A204.1 (cell line): Measurements from ENCODE around the gene PGS1.

Experiments used
- FAIRE-seq: peaks from 2 replicates; lab custom pipeline; 2012; peaks lifted over from hg19 to GRCh38; lab: Jason Lieb, UNC

PGS1 gene

DNA sequence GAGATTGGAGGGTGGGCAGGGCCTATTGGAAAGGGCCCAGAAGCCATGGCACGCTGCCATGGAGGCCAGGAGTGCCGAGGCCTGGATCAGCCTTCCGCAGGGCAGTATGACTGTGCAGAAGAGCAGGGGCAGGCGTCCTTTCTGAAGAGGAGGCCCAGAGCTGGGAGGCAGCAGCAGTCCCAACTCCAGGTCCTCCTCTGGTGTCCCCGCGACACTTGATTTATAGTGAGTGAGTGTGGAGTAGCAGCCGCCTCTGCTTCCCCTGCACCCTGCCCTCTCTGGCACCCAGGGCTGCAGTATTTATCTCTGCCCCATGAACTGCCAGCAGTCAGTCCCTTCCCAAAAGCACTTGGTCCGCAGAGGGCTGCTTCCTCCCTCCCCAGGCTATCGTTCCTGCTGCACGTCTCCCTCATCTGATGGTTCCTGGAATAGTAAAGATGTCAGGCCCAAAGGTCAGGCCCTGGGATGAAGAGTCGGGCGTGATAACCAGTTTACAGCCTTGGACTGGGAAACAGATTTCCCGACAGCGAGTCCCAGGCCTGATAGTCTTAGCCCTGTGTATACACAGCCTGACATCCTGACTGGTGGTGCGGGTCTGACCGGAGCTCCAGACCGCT lies 32.9 kb downstream of the PGS1 start:
- FAIRE-seq = no peak

GRCh38 chr17:78412403-78412802 lies 34.0 kb downstream of the PGS1 start:
- no peak for FAIRE-seq

- no peak for FAIRE-seq
These were observed 36.0 kb downstream of the PGS1 start for GRCh38 chr17:78414178-78415162.

GRCh38 chr17:78415821-78416711 lies 37.6 kb downstream of the PGS1 start:
- no peak for FAIRE-seq

DNA sequence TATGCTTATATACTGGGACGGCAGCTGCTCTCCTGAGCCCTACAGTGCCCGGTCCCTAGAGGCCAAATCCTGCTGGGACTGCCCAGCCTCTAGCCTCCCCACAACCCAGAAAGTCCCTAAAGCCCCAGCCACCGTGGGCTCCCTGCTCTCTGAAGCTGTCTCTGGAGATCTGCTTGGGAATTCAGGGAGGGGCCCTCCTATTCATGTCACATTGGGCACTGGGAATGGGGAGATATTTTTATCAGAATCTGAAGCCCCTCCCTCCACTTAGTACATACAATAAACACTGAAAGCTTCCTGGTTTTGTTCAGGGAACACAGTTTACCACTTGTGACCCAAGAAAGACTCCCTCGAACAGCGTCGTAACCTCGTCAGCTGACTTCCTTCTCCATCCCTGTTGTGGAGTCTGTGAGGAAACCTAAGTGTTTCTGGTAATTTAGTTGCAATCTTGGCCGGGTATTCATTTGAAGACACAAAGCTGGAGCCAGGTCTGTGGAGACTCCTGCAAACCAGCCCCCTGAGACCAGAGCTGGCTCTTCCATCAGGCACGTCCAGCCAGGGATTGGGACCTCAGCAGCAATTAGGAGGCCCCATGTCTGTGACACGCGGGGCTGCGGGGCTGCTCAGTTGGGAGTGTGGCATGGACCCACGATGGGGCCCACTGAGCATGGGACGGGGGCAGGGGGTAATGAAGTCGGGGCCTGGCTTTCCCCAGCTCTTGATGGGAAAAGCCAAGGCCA lies 38.5 kb downstream of the PGS1 start:
- FAIRE-seq = no peak

GRCh38 chr17:78417531-78417909 lies 39.1 kb downstream of the PGS1 start:
- no peak for FAIRE-seq

DNA sequence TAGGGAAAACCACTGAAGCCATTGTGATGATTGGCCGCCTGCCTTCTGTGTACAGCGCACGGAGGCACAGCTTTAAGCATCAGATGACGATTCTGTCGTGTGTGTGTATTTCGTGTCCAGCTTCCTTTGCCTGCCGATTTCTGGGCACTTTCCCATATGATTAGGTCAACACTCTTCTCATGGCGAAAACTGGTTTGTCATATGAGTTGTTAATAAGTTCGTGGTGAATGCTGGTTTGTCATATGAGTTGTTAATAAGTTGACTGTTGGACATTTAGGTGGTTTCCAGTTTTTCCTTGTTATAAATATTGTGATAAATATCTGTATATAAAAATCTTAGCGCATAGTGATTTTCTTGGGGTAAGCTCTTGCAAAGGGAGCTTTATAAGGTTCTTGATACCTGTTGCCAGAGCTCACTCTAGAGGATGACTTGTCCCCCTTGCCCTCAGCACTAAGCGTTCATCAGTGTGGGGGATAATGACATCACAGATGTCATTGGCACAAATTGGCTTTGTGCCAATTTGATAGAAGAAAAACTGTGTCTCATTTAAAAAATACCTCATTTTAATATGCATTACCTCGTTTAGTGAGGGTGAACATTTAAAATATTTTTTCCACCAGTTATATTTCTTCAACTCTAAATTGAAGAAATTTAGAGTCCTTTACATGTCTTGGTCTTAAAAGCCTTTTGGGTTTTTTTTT lies 40.0 kb downstream of the PGS1 start:
- FAIRE-seq = no peak

GRCh38 chr17:78419970-78420815 lies 41.7 kb downstream of the PGS1 start:
- no peak for FAIRE-seq

DNA sequence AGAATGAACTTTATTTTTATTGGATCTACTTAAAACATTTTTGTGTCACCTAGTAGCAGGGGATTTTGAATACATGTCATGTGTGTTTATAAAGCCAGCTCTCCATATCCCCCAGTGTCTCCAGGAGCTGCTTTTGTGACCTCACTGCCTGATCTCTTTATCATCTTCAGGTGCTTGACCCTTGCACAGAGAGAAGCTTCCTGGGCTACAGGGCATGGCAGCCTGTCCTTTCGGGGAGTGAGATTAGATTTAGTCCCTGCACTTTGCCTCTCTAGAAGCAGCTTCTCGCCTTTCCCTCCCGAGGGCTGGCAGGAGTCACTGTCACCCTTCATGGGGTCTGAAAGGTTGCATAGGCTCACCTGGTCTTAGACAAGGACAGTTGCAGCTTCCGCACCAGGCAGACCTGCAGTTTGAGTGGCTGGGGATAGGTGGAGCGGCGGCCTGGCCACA lies 42.7 kb downstream of the PGS1 start:
- FAIRE-seq = no peak

DNA sequence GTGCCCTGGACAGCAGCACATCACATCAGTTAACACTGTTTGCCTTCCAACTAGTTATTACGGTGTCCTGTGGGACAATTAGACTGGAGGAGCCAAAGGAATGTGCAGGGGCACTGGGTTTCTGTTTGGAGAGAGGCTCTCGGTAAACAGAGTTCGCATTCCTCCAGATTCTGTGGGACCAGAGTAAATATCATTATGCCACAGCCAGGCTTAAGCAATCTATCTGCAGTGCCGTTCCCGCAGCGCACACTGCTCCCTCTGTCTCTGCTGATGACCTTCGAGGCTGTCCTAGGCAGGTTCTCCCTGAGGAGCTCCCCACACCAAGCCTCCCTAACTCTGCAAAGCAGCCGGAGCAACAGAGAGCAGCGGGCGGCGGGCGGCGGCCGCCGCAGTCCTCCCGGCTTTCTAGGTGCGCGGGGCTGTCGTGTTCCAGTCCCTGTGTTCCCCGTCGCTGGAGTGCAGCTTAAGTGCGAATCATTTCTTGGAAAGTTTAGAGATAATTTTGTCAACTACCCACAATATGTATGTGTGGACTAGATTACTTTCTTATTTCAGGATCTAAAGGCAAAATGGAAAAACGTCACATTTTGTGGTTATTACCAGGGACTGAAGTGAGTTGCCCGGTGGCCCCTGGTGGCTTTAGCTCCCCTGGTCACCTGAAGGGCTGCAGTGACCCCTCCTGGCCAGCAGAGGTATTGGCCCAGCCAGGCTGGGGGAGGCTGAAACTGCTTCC lies 43.3 kb downstream of the PGS1 start:
- peak; percentile 6 for FAIRE-seq

- no peak for FAIRE-seq
These were observed 43.8 kb downstream of the PGS1 start for GRCh38 chr17:78422267-78422605.

DNA sequence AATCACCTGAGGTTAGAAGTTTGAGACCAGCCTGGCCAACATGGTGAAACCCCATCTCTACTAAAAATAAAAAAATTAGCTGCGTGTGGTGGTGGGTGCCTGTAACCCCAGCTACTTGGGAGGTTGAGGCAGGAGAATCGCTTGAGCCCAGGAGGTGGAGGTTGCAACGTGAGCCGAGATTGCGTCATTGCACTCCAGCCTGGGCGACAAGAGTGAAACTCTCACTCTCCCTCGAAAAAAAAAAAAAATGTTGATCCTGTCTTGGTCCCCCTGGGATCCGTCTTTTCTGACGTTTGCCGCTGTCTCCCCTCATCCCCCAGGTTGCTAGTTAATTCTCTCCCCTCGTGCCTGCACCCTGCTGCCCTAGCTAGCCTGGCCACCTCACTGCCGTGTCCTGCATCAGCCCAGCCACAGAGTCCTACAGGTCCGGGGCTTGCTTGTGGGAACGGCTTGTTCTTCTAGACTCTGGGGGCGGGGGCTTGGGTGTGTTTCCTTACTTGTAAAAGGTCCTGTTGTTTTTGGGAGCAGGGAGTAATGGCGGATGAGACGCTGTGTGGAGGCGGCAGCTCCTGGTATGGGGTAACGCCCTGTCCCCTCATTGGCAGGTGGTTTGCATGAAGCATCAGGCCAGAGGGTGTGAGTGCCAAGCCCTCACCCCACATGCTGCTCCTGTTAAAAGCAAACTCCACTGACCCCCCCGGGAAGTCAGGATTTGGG lies 44.6 kb downstream of the PGS1 start:
- no peak for FAIRE-seq

GRCh38 chr17:78423961-78424675 lies 45.7 kb downstream of the PGS1 start:
- no peak for FAIRE-seq

DNA sequence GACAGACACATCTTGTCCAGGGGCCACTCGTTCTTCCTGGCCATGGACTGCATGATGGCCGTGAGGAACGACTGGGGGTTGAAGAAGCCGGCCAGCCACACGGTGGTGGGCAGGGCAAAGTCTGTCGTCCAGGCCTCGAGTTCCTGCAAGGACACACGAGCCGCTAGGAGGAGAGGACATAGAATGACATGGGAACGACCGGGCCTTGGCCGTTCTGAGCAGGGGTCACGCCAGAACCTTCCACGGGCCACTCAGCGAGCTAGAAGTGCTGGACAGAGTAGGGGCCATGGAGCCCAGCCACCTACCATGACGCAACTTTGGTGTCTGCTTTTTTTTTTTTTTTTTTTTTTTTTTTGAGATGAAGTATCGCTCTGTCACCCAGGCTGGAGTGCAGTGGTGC lies 47.0 kb downstream of the PGS1 start:
- FAIRE-seq = no peak

- FAIRE-seq = no peak
These were observed 47.9 kb downstream of the PGS1 start for GRCh38 chr17:78426293-78426879.

DNA sequence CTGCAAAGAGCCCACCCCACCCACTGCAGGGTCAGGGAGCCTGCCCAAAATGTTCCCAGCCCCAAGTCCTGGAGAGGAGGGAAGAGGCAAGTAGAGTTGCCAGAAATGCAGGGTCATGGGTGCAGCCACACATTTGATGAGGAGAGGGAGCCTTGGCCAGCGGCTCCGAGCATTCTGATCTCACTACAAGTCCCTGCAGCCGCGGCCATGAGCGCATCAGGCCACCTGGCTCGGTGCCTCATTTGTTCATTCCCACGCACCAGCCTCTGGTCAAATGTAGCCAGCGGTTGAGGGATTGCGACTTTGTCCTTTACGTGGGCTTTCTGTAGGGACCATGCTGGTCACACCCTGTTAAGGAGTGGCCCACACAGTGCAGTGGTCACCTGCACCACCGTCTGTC lies 48.7 kb downstream of the PGS1 start:
- no peak for FAIRE-seq

GRCh38 chr17:78428025-78428575 lies 49.7 kb downstream of the PGS1 start:
- FAIRE-seq = no peak
